K562 (cell line): ENCODE results near the gene SLC9C2. TPM values are rescaled to one million over a fixed set of nuclear protein-coding genes. Genes with fewer than 3 reads are reported as not detected.

Experiments
- ATAC-seq: fragments of 200-7000 bp; cut with Tn5 transposase; 3 replicates; pipeline ENCODE4 v1.9.1; 2020; ENCODE audit warnings: moderate library complexity
- BruUV-seq: library from RNA; stranded (reverse); fragments of 400-500 nt; replicated peaks from 2 replicates; lab custom pipeline; 2021; lab: Mats Ljungman, UMichigan
- CTCF ChIA-PET: fragments of 300-600 bp; formaldehyde crosslinking; extraction: SDS; loops from one replicate; lab custom pipeline; 2021; ENCODE audit warnings: low intra/inter-chr PET ratio; lab: Yijun Ruan, JAX
- POLR2A ChIA-PET: fragments of 300-600, 350-650 bp; sonication (Branson Sonifier 250); formaldehyde crosslinking; extraction: SDS; loops from one replicate; lab custom pipeline; 2021; ENCODE audit warnings: antibody characterized with exemption, inconsistent platforms; lab: Yijun Ruan, JAX
- DNase-seq, 4 experiments: peaks; one replicate each; pipeline versions ENCODE4 v3.0.0 to v3.0.0-alpha.2; 2011 to 2018; ENCODE audit warnings: low spot score in 3 of 4, mixed read lengths in 3 of 4; ENCODE audit errors: extremely low read depth in 1 of 4
- FAIRE-seq: peaks from 2 replicates; lab custom pipeline; 2011; peaks lifted over from hg19 to GRCh38; lab: Jason Lieb, UNC
- H2AFZ ChIP-seq: 2 replicates; pipeline ENCODE4 v1.6.0; 2011; ENCODE audit warnings: low read depth, low read length, control low read depth, inconsistent platforms
- H3K27ac ChIP-seq: fragments of 200-600 bp; 3 replicates; pipeline ENCODE4 v1.8.0; 2011; ENCODE audit warnings: low read depth, mild to moderate bottlenecking, control low read depth, inconsistent platforms, low read length, moderate library complexity, mixed read lengths; ENCODE audit errors: extremely low read depth
- H3K27me3 ChIP-seq, 2 experiments: fragments of 300-600 bp in 1 of 2; 2 replicates in 1 of 2; 3 replicates in 1 of 2; pipeline versions ENCODE4 v1.6.0 to v1.8.0; 2011; ENCODE audit warnings: inconsistent platforms in 2 of 2, low read length in 2 of 2, mild to moderate bottlenecking in 1 of 2, mixed read lengths in 1 of 2, moderate library complexity in 1 of 2; ENCODE audit not compliant: control insufficient read depth in 2 of 2, insufficient read depth in 2 of 2
- H3K36me3 ChIP-seq: fragments of 300-600 bp; 3 replicates; pipeline ENCODE4 v1.8.0; 2011; ENCODE audit warnings: mild to moderate bottlenecking, low read length, inconsistent platforms; ENCODE audit not compliant: control insufficient read depth, insufficient read depth
- H3K4me1 ChIP-seq, 2 experiments: fragments of 200-600 bp in 1 of 2; replicated peaks in 1 of 2; 2 replicates in 1 of 2; 3 replicates in 1 of 2; pipeline versions ENCODE4 v1.5.1 to v1.8.0; 2011; ENCODE audit warnings: inconsistent platforms in 2 of 2, low read length in 2 of 2, mild to moderate bottlenecking in 1 of 2, mixed read lengths in 1 of 2, moderate library complexity in 1 of 2; ENCODE audit not compliant: control insufficient read depth in 2 of 2, insufficient read depth in 2 of 2
- H3K4me2 ChIP-seq: 2 replicates; pipeline ENCODE4 v1.6.1; 2011; ENCODE audit warnings: low read length, control low read depth, inconsistent platforms, mixed read lengths; ENCODE audit not compliant: insufficient read depth
- H3K4me3 ChIP-seq: fragments of 200-600 bp; sonication (generic), shearing (Covaris generic); 2 replicates; pipeline ENCODE4 v1.5.1; 2016; ENCODE audit warnings: control low read depth, inconsistent platforms
- H3K79me2 ChIP-seq: fragments of 200-600 bp; 3 replicates; pipeline ENCODE4 v1.8.0; 2011; ENCODE audit warnings: low read length, inconsistent platforms; ENCODE audit not compliant: control insufficient read depth, insufficient read depth
- H3K9ac ChIP-seq, 2 experiments: 2 replicates each; pipeline versions ENCODE4 v1.6.0 to v1.6.1; 2011; ENCODE audit warnings: low read depth in 2 of 2, low read length in 2 of 2, control low read depth in 1 of 2, inconsistent platforms in 1 of 2, mild to moderate bottlenecking in 1 of 2, mixed read lengths in 1 of 2; ENCODE audit not compliant: insufficient read depth in 1 of 2
- H3K9me1 ChIP-seq: one replicate; pipeline ENCODE4 v1.6.0; 2011; ENCODE audit warnings: inconsistent platforms, mild to moderate bottlenecking, low read length, moderate library complexity; ENCODE audit not compliant: control insufficient read depth, insufficient read depth
- H3K9me3 ChIP-seq: replicated peaks from 2 replicates; pipeline ENCODE4 v1.5.1; 2011; ENCODE audit warnings: low read depth, low read length, inconsistent platforms; ENCODE audit not compliant: control insufficient read depth, insufficient read depth
- H4K20me1 ChIP-seq: replicated peaks from 2 replicates; pipeline ENCODE4 v1.6.1; 2011; ENCODE audit warnings: low read length, inconsistent platforms, mixed read lengths; ENCODE audit not compliant: control insufficient read depth, insufficient read depth
- CHAMP1 ChIP-seq: fragments of 450-650 bp; IDR thresholded peaks from 2 replicates; pipeline ENCODE4 v1.6.1; 2016; ENCODE audit warnings: mild to moderate bottlenecking
- FOXK2 ChIP-seq, 2 experiments: fragments of 450-650 bp; IDR thresholded peaks in 1 of 2; conservative IDR thresholded peaks in 1 of 2; 2 replicates each; pipeline ENCODE4 v1.6.1; 2016; ENCODE audit warnings: low read depth in 2 of 2, mild to moderate bottlenecking in 1 of 2
- PTTG1 ChIP-seq: fragments of 450-650 bp; IDR thresholded peaks from 2 replicates; pipeline ENCODE4 v1.6.1; 2016; ENCODE audit warnings: low read depth, mild to moderate bottlenecking, missing genetic modification characterization, missing compliant biosample characterization
- RAD51 ChIP-seq: fragments of 450-650 bp; IDR thresholded peaks from 2 replicates; pipeline ENCODE4 v1.7.1; 2016; ENCODE audit warnings: low read depth, mild to moderate bottlenecking, borderline replicate concordance
- RERE ChIP-seq: sonication (generic); formaldehyde crosslinking; IDR thresholded peaks from 2 replicates; pipeline ENCODE4 v1.8.0; 2023; ENCODE audit warnings: missing genetic modification reagents, mild to moderate bottlenecking, borderline replicate concordance
- RNF219 ChIP-seq: fragments of 250-450 bp; sonication (Bioruptor Pico); IDR thresholded peaks from 2 replicates; pipeline ENCODE4 v1.5.0; 2022; ENCODE audit warnings: mild to moderate bottlenecking
- ZNF311 ChIP-seq: fragments of 250-450 bp; sonication (Bioruptor Pico); IDR thresholded peaks from 2 replicates; pipeline ENCODE4 v1.4.0; 2020; ENCODE audit warnings: mild to moderate bottlenecking, moderate library complexity
- WGBS: fragments of 100-300 bp; shearing (Covaris generic); methylation state at CpG from one replicate; pipeline ENCODE4 v1.1.6; 2016; ENCODE audit warnings: low coverage, mixed read lengths; ENCODE audit not compliant: insufficient coverage; ENCODE audit errors: missing lambda C conversion rate; 5-methylcytosine and 5-hydroxymethylcytosine counted together
- in situ Hi-C: fragments of 300-500 bp; cut with MboI; formaldehyde crosslinking; loops from 4 replicates; pipeline ENCODE4 v1.15.0; 2018; ENCODE audit warnings: inconsistent platforms, mixed read lengths
- intact Hi-C: fragments of 100-400 bp; cut with micrococcal nuclease; formaldehyde crosslinking; loops from 2 replicates; pipeline ENCODE4 v1.14.2; 2022
- polyA plus RNA-seq, 8 experiments: library from polyadenylated mRNA; depleted of rRNA in 4 of 8; stranded (reverse) in 5 of 8; unstranded in 3 of 8; fragments of >200 nt; fragmentation: Nextera tagmentation in 2 of 8; fragmentation: Illumina TruSeq in 1 of 8; extraction: Ambion mirVana in 2 of 8; extraction: Trizol in 1 of 8; gene quantifications; 2 replicates each; pipeline versions ENCODE4 v1.2.1 to v1.2.3, GENCODE V29; 2011 to 2014; ENCODE audit warnings: inconsistent platforms in 1 of 8, missing spikeins in 1 of 8
- total RNA-seq, 7 experiments: library from RNA; depleted of rRNA in 6 of 7; stranded (reverse); fragments of >200 nt in 6 of 7; fragmentation: Illumina TruSeq in 2 of 7; extraction: Trizol in 2 of 7; gene quantifications; 2 replicates each; pipeline versions ENCODE4 v1.2.1 to v1.2.3, GENCODE V29; 2011 to 2021; ENCODE audit warnings: low replicate concordance in 1 of 7

The SLC9C2 gene
- total and polyA plus RNA-seq, 9 of the 15 experiments (the other 6 are each of a cell fraction or from before 2014, with no cell fraction given) = 0.11 to 0.22 (median 0.15) TPM; not detected in 5

- Histone ChIP-seq H3K4me2 (peak overlapping the region; percentile 93), H3K9me1 (no peaks in the 10 kb centered on the region), H3K4me1 (peaks cover 11 to 34% of the 10 kb centered on the region in 2 experiments), H3K79me2 (peaks cover 62% of the 10 kb centered on the region), H3K27ac (peak overlapping the region; percentile 82), H3K36me3 (peaks cover 38% of the 10 kb centered on the region), H3K9ac (peak overlapping the region; percentile 78 to 95), H3K9me3 (peaks cover 5% of the 10 kb centered on the region), H2AFZ (peak overlapping the region; percentile 99), H3K27me3 (no peaks in the 10 kb centered on the region), H4K20me1 (peaks cover 5% of the 10 kb centered on the region; the same call in 1 of the 2 replicates), H3K4me3 (peak overlapping the region; percentile 70)
- ATAC-seq (no peak), DNase-seq (no peak), FAIRE-seq (no peak)
- ChIA-PET CTCF (no interaction called here), POLR2A (interaction anchor here (1.0 to 4.2 kb wide), 13 partner anchors 10 to 569 kb away, joined by 3 to 39 read pairs (median 4); partner anchors contain the start of genes CENPL, GAS5 and ZBTB37)
- in situ Hi-C loops = no loop called here
- intact Hi-C loops = loop anchor here (5.0 kb wide), 4 partner anchors 209 to 391 kb away; partner anchors contain the start of genes CENPL, DARS2, GAS5 and ZBTB37
- BruUV-seq = no TSS peak
- WGBS = 11% methylated on average over 5 of the region's 5 CpGs
- TF ChIP-seq CHAMP1 (peak; percentile 3; the same call in 1 of the 2 replicates), ZNF311 (CRISPR knock-in tag) (0 out of 2 replicates have a peak, but pooled peaks have one; percentile 46), RERE (0 out of 2 replicates have a peak, but pooled peaks have one; percentile 32), RNF219 (CRISPR knock-in tag) (no peak), RAD51 (0 out of 2 replicates have a peak, but pooled peaks have one; percentile 12), PTTG1 (tag) (0 out of 2 replicates have a peak, but pooled peaks have one; percentile 18), FOXK2 (conservative IDR thresholded peaks at IDR 0.05 in 1 of 2, IDR thresholded peaks at IDR 0.05 in 1 of 2; ENCODE audit: low read depth in 2 of 2) (0 out of 4 replicates have a peak, but pooled peaks of 1 of the 2 experiments have one; percentile 20)
Observed at GRCh38 chr1:173476197-173476664, 126.6 kb downstream of the SLC9C2 start.
